HL-60 (cell line): ENCODE data around the gene MARK1.

Source experiments
- CTCF ChIP-seq: IDR thresholded peaks from one replicate; pipeline ENCODE4 v1.5.1; 2011; ENCODE audit warnings: low read length, control low read depth, inconsistent platforms; ENCODE audit not compliant: insufficient read depth
- GABPA ChIP-seq: IDR thresholded peaks from 2 replicates; pipeline ENCODE4 v1.6.1; 2012; ENCODE audit warnings: low read depth
- POLR2AphosphoS5 ChIP-seq: IDR thresholded peaks from 2 replicates; pipeline ENCODE4 v1.6.1; 2012; ENCODE audit warnings: low read depth
- REST ChIP-seq: IDR thresholded peaks from 2 replicates; pipeline ENCODE4 v1.6.1; 2012; ENCODE audit warnings: low read depth; ENCODE audit not compliant: insufficient replicate concordance
- SPI1 ChIP-seq: IDR thresholded peaks from 2 replicates; pipeline ENCODE4 v1.6.1; 2012; ENCODE audit warnings: low read depth, mild to moderate bottlenecking, borderline replicate concordance

- no peak for TF ChIP-seq CTCF
- no peak for TF ChIP-seq POLR2AphosphoS5
- no peak for TF ChIP-seq REST
- no peak for TF ChIP-seq GABPA
- no peak for TF ChIP-seq SPI1
These were observed 14.1 kb upstream of the MARK1 start for GRCh38 chr1:220513834-220514233.
